ENCODE measurements around the gene HAUS5. TPM values are rescaled to one million over a fixed set of nuclear protein-coding genes. Genes with fewer than 3 reads are reported as not detected.
"Not testable (repeated sequence)": the region's sequence is repeated elsewhere in the genome, so short reads cannot be mapped to it uniquely, and the experiment has no call there.

Gene HAUS5
- total RNA-seq, 1 donor from 2014 or later: 13.5 TPM

GRCh38 chr19:35637165-35637564 lies 24.6 kb downstream of the HAUS5 start:
- ATAC-seq (no peak), DNase-seq (ENCODE audit: low spot score) (no peak)
- intact Hi-C loops (cut with DNase I): no loop called here

GRCh38 chr19:35639321-35639639 lies 26.7 kb downstream of the HAUS5 start:
- intact Hi-C loops (cut with DNase I): no loop called here
- no peak for DNase-seq (ENCODE audit: low spot score)
- no peak for ATAC-seq

- DNase-seq (ENCODE audit: low spot score) (no peak), ATAC-seq (no peak)
- intact Hi-C loops (cut with DNase I): no loop called here
These were observed 27.3 kb downstream of the HAUS5 start for GRCh38 chr19:35639863-35640262.

- ATAC-seq (no peak), DNase-seq (ENCODE audit: low spot score) (no peak)
- intact Hi-C loops (cut with DNase I): no loop called here
These were observed 29.1 kb downstream of the HAUS5 start, which contains the start of gene ETV2 for GRCh38 chr19:35641515-35642151. Gene ETV2 (plus strand): TSS chr19:35641745. CDS start chr19:35642461, 716 bp downstream.

GRCh38 chr19:35642312-35642711 lies 29.8 kb downstream of the HAUS5 start:
- DNase-seq (ENCODE audit: low spot score) (no peak), ATAC-seq (no peak)
- intact Hi-C loops (cut with DNase I): no loop called here

- DNase-seq (ENCODE audit: low spot score) (peak; percentile 72), ATAC-seq (no peak)
- intact Hi-C loops (cut with DNase I): no loop called here
These were observed 30.3 kb downstream of the HAUS5 start for GRCh38 chr19:35642798-35643254.

GRCh38 chr19:35643255-35644205 lies 31.0 kb downstream of the HAUS5 start:
- ATAC-seq: peak; percentile 61
- intact Hi-C loops (cut with DNase I): no loop called here
- peak; percentile 85 for DNase-seq (ENCODE audit: low spot score)

GRCh38 chr19:35644206-35644986 lies 31.9 kb downstream of the HAUS5 start:
- DNase-seq (ENCODE audit: low spot score): peak; percentile 95
- intact Hi-C loops (cut with DNase I): no loop called here
- peak; percentile 95 for ATAC-seq

GRCh38 chr19:35644987-35645679 lies 32.6 kb downstream of the HAUS5 start:
- intact Hi-C loops (cut with DNase I): no loop called here
- ATAC-seq: peak; percentile 70
- peak; percentile 95 for DNase-seq (ENCODE audit: low spot score)

GRCh38 chr19:35645680-35646511 lies 33.4 kb downstream of the HAUS5 start:
- ATAC-seq: no peak
- intact Hi-C loops (cut with DNase I): no loop called here

GRCh38 chr19:35648017-35648961 lies 35.8 kb downstream of the HAUS5 start, which contains the start of gene COX6B1:
Gene COX6B1 (plus strand): TSS chr19:35648323. CDS start chr19:35651244, 2,921 bp downstream.
- DNase-seq (ENCODE audit: low spot score) (peak; percentile 93), ATAC-seq (peak; percentile 87)
- intact Hi-C loops (cut with DNase I): no loop called here

More at GRCh38 chr19:35645680-35646511, 33.4 kb downstream of the HAUS5 start:
- DNase-seq (ENCODE audit: low spot score): no peak

GRCh38 chr19:35650581-35650980 lies 38.0 kb downstream of the HAUS5 start:
- ATAC-seq (no peak), DNase-seq (ENCODE audit: low spot score) (no peak)
- intact Hi-C loops (cut with DNase I): no loop called here

- DNase-seq (ENCODE audit: low spot score); ATAC-seq; intact Hi-C loops (cut with DNase I): not testable (repeated sequence)
These were observed 42.3 kb downstream of the HAUS5 start for GRCh38 chr19:35654828-35655227.

- no peak for DNase-seq (ENCODE audit: low spot score)
- intact Hi-C loops (cut with DNase I): no loop called here
- no peak for ATAC-seq
These were observed 43.1 kb downstream of the HAUS5 start for GRCh38 chr19:35655600-35655999.

GRCh38 chr19:35656700-35657099 lies 44.2 kb downstream of the HAUS5 start:
- ATAC-seq: no peak
- intact Hi-C loops (cut with DNase I): no loop called here
- no peak for DNase-seq (ENCODE audit: low spot score)

GRCh38 chr19:35657904-35658700 lies 45.6 kb downstream of the HAUS5 start:
- ATAC-seq: no peak
- intact Hi-C loops (cut with DNase I): no loop called here
- no peak for DNase-seq (ENCODE audit: low spot score)

Measured in sciatic nerve (tissue), 2 donors.